ENCODE measurements around the gene SNX7.

The SNX7 gene

DNA sequence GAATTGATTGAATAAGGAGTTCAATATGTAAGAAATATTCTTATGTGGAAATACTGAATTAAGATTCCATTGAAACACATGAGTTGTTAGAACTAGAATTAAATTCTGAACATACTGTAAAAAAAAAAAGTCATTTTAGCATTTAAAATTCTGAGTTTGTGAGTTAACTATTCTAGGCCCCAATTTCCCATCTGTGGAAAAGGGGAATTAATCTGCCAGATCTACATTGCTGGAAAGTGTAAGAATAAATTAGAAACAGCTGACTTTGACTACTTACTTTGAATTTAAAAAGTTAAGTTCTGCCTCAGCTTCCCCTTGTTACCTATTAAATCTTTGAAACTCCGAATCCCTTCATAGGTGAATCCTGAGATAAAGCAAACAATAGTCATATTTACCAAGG, 103.0 kb downstream of the SNX7 start:
- Histone ChIP-seq H3K36me3 (ENCODE audit: insufficient read depth, low read length) (no peaks in the 10 kb centered on the region), H3K9ac (ENCODE audit: insufficient read length) (no peak overlapping the region), H3K9me3 (ENCODE audit: low read depth, low read length) (no peaks in the 10 kb centered on the region), H3K27ac (no peak overlapping the region), H3K4me3 (no peak overlapping the region)
- TF ChIP-seq FOXP2 (optimal IDR thresholded peaks at IDR 0.05; ENCODE audit: control extremely low read depth, extremely low read length, insufficient read depth) (no peak), POLR2AphosphoS5 (IDR thresholded peaks at IDR 0.05; ENCODE audit: borderline replicate concordance, low read depth, low read length) (no peak), EZH2 (IDR thresholded peaks at IDR 0.05) (no peak)
- DNase-seq (ENCODE audit: low read depth, low spot score) = no peak

DNA sequence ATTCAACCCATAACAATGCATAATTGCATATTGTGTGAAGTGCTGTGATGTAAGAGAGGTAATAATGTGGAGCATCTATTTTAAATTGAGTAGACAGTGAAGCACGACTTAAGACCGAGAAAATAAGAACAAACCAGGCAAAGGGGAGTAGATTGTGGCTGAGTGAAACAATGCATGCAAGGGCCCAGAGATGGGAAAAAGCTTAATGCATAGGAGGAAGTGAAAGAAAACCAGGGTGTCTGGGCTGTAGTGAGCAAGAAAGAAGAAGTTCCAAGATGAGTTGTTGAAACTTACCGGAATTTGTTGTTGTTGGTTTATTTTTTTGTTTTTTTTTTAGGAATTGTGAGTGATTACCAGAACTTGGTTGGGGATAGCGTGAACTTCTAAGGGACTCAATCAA, 104.7 kb downstream of the SNX7 start:
- TF ChIP-seq POLR2AphosphoS5 (IDR thresholded peaks at IDR 0.05; ENCODE audit: borderline replicate concordance, low read depth, low read length) (no peak), EZH2 (IDR thresholded peaks at IDR 0.05) (no peak), FOXP2 (optimal IDR thresholded peaks at IDR 0.05; ENCODE audit: control extremely low read depth, extremely low read length, insufficient read depth) (no peak)
- Histone ChIP-seq H3K27ac (no peak overlapping the region), H3K36me3 (ENCODE audit: insufficient read depth, low read length) (no peaks in the 10 kb centered on the region), H3K9ac (ENCODE audit: insufficient read length) (no peak overlapping the region), H3K4me3 (no peak overlapping the region), H3K9me3 (ENCODE audit: low read depth, low read length) (no peaks in the 10 kb centered on the region)
- no peak for DNase-seq (ENCODE audit: low read depth, low spot score)

DNA sequence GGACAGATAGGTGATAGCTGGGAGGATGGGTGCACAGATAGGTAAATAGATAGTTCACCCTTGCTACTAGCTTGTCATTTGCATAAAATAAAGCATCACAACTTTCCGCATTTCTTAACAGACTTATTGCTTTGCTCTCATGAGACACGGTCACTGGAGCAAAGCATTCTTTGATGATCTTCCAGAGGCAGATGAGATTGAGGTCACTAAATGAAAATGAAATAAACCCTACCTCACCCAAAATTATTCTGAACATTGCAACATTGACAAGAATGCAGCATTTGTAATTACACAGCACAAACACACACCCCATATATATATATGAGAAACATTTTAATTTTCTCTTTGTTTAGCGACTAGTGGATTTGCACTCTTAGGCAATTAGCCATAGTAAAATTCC, 107.6 kb downstream of the SNX7 start:
- Histone ChIP-seq H3K9ac (ENCODE audit: insufficient read length) (no peak overlapping the region), H3K4me3 (no peak overlapping the region), H3K36me3 (ENCODE audit: insufficient read depth, low read length) (no peaks in the 10 kb centered on the region), H3K9me3 (ENCODE audit: low read depth, low read length) (no peaks in the 10 kb centered on the region), H3K27ac (no peak overlapping the region)
- TF ChIP-seq POLR2AphosphoS5 (IDR thresholded peaks at IDR 0.05; ENCODE audit: borderline replicate concordance, low read depth, low read length) (no peak), FOXP2 (optimal IDR thresholded peaks at IDR 0.05; ENCODE audit: control extremely low read depth, extremely low read length, insufficient read depth) (no peak), EZH2 (IDR thresholded peaks at IDR 0.05) (no peak)
- DNase-seq (ENCODE audit: low read depth, low spot score) = no peak

DNA sequence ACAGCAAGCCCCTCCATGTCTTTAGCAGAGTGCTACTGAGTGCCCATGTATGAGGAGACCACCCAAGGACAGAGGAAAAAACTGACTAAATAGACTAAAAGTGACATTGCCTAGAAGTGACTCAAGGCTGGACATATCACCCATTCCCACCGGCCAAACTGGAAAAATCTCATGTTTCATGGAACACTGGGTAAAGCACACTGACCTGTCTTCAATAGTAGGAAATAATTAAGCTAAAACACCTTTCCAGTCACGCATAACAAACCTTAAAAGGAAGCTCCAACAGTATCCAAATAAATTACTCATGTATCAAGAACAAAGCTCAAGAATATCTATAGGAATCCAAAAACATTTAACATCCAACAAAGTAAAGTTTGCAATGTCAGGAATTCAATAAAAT, 120.4 kb downstream of the SNX7 start:
- no peak for DNase-seq (ENCODE audit: low read depth, low spot score)
- TF ChIP-seq POLR2AphosphoS5 (IDR thresholded peaks at IDR 0.05; ENCODE audit: borderline replicate concordance, low read depth, low read length) (no peak), EZH2 (IDR thresholded peaks at IDR 0.05) (no peak), FOXP2 (optimal IDR thresholded peaks at IDR 0.05; ENCODE audit: control extremely low read depth, extremely low read length, insufficient read depth) (no peak)
- no peak overlapping the region for H3K9ac ChIP-seq (ENCODE audit: insufficient read length)
- no peak overlapping the region for H3K4me3 ChIP-seq
- H3K36me3 ChIP-seq (ENCODE audit: insufficient read depth, low read length) = no peaks in the 10 kb centered on the region
- H3K9me3 ChIP-seq (ENCODE audit: low read depth, low read length) = no peaks in the 10 kb centered on the region
- no peak overlapping the region for H3K27ac ChIP-seq

DNA sequence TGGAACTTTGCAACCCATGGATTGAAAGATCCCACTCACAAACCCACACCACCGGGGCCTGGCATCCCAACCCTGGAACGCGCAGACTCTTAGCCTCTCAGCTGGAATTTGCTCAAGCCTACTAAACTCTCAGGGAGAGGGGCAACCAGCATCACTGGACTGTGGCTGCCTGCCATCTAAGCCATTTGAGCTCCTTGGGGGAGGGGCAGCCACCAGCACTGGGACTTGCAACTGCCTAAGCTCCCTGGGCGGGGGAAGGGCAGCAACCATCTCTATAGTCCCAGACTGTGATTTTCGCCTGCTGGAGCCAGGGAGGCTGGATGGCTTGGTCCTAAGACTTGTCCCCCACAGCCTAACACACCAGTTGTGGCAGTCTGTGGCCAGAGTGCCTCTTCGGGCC, 122.3 kb downstream of the SNX7 start:
- no peak overlapping the region for H3K4me3 ChIP-seq
- TF ChIP-seq EZH2 (IDR thresholded peaks at IDR 0.05) (no peak), FOXP2 (optimal IDR thresholded peaks at IDR 0.05; ENCODE audit: control extremely low read depth, extremely low read length, insufficient read depth) (no peak), POLR2AphosphoS5 (IDR thresholded peaks at IDR 0.05; ENCODE audit: borderline replicate concordance, low read depth, low read length) (no peak)
- no peak overlapping the region for H3K9ac ChIP-seq (ENCODE audit: insufficient read length)
- DNase-seq (ENCODE audit: low read depth, low spot score) = no peak
- H3K9me3 ChIP-seq (ENCODE audit: low read depth, low read length) = no peaks in the 10 kb centered on the region
- no peak overlapping the region for H3K27ac ChIP-seq
- no peaks in the 10 kb centered on the region for H3K36me3 ChIP-seq (ENCODE audit: insufficient read depth, low read length)

DNA sequence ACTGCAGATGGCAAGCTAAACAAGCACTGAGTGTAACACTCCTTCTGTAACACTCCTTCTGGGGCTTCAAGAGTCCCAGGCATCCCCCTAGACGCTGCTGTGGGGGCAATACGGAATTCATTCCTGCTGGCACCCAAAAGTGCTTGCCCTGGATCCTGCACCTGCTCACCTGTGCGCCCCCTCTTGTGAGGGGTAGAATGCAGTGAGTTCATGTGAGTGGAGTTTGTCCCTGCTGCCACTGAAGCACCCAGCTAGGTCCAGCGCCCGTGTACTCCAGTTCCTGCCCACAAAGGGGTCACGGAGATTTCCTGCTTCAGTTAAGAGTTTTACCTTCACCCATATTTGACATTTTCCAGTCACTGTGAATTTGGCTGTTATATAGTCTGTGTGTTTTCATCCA, 130.0 kb downstream of the SNX7 start:
- H3K27ac ChIP-seq = no peak overlapping the region
- no peaks in the 10 kb centered on the region for H3K36me3 ChIP-seq (ENCODE audit: insufficient read depth, low read length)
- no peak overlapping the region for H3K9ac ChIP-seq (ENCODE audit: insufficient read length)
- H3K4me3 ChIP-seq = no peak overlapping the region
- no peaks in the 10 kb centered on the region for H3K9me3 ChIP-seq (ENCODE audit: low read depth, low read length)
- TF ChIP-seq FOXP2 (optimal IDR thresholded peaks at IDR 0.05; ENCODE audit: control extremely low read depth, extremely low read length, insufficient read depth) = no peak
- no peak for TF ChIP-seq EZH2 (IDR thresholded peaks at IDR 0.05)
- TF ChIP-seq POLR2AphosphoS5 (IDR thresholded peaks at IDR 0.05; ENCODE audit: borderline replicate concordance, low read depth, low read length) = no peak
- no peak for DNase-seq (ENCODE audit: low read depth, low spot score)

DNA sequence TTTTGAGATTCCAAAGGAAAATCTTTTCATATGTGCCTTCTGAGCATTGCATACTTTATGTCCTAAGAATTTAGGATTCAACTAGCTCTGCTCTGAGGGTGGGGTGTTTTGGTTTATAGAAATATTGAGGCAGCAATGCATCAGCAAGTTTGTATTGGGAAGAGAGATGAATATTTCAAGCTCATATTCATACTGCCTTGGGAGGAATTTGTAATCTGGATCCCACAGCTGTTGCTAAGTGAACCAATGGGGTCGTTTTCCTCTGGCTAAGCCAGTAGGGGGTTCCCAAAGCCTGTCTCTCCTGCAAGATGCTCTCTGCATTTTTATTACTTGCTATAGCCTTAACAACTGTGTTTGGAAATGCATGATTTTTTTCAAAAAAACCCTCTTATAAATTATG, 130.6 kb downstream of the SNX7 start:
- TF ChIP-seq POLR2AphosphoS5 (IDR thresholded peaks at IDR 0.05; ENCODE audit: borderline replicate concordance, low read depth, low read length) (no peak), FOXP2 (optimal IDR thresholded peaks at IDR 0.05; ENCODE audit: control extremely low read depth, extremely low read length, insufficient read depth) (no peak), EZH2 (IDR thresholded peaks at IDR 0.05) (no peak)
- no peak overlapping the region for H3K4me3 ChIP-seq

DNA sequence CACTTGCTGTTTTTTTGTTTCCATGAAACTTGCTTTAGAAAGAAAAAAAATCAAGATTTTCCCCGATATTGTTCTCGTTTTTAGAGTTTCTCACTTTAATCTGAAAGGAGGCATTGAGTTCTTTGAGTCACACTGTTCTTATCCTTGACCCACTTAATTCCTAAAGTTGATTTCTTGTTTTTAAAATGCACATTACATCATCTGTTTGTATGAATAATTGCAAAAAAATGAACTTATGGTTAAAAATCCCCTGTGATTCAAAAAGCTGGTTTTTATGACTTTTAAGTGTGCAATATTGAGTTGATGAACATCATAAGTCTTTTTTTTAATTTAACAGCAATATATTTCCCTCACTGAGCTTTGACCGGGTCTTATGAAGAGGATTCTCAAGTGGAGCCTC, 131.6 kb downstream of the SNX7 start:
- no peak overlapping the region for H3K4me3 ChIP-seq
- H3K9ac ChIP-seq (ENCODE audit: insufficient read length) = no peak overlapping the region
- H3K27ac ChIP-seq = no peak overlapping the region
- H3K9me3 ChIP-seq (ENCODE audit: low read depth, low read length) = no peaks in the 10 kb centered on the region
- TF ChIP-seq POLR2AphosphoS5 (IDR thresholded peaks at IDR 0.05; ENCODE audit: borderline replicate concordance, low read depth, low read length) = no peak
- TF ChIP-seq FOXP2 (optimal IDR thresholded peaks at IDR 0.05; ENCODE audit: control extremely low read depth, extremely low read length, insufficient read depth) = no peak
- TF ChIP-seq EZH2 (IDR thresholded peaks at IDR 0.05) = no peak
- no peaks in the 10 kb centered on the region for H3K36me3 ChIP-seq (ENCODE audit: insufficient read depth, low read length)
- DNase-seq (ENCODE audit: low read depth, low spot score) = no peak

More for the DNA sequence above, 130.6 kb downstream of the SNX7 start:
- no peaks in the 10 kb centered on the region for H3K36me3 ChIP-seq (ENCODE audit: insufficient read depth, low read length)
- no peak overlapping the region for H3K27ac ChIP-seq
- no peak overlapping the region for H3K9ac ChIP-seq (ENCODE audit: insufficient read length)
- no peaks in the 10 kb centered on the region for H3K9me3 ChIP-seq (ENCODE audit: low read depth, low read length)
- DNase-seq (ENCODE audit: low read depth, low spot score) = peak; percentile 34

DNA sequence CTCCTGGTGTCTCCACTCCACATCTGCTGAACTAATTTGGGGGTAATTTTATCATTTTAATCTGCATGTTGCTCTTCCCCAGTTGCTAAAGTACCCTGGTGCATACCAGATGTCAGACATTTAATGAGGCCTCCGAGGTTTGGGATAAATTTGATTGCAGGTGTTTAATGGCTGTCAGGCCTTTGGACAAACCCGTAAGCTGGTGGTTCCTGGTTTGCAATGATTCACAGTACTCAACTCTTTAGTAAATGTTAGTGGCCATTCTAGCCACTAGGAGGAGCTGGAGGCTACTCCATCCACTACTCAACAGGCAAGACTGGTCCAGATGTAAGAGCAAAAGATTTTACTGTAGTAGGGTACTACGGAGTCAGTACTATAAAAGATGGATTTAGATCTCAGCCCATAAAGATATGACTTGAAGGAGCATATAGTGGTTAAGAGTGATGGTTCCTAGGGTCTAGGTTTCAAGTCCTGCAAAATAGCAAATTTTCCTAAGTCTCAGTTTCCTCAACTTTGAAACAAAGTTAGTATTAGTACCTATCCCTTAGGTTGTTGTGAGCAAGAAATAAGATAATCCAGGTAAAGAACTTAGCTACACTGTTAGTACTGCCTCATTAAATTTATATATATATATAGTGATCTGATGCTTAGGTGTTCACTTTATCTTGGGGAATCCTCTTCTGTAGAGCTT, 132.8 kb downstream of the SNX7 start:
- TF ChIP-seq EZH2 (IDR thresholded peaks at IDR 0.05) (no peak), FOXP2 (optimal IDR thresholded peaks at IDR 0.05; ENCODE audit: control extremely low read depth, extremely low read length, insufficient read depth) (no peak), POLR2AphosphoS5 (IDR thresholded peaks at IDR 0.05; ENCODE audit: borderline replicate concordance, low read depth, low read length) (no peak)
- H3K36me3 ChIP-seq (ENCODE audit: insufficient read depth, low read length) = no peaks in the 10 kb centered on the region
- H3K27ac ChIP-seq = no peak overlapping the region
- DNase-seq (ENCODE audit: low read depth, low spot score) = peak; percentile 35
- H3K9me3 ChIP-seq (ENCODE audit: low read depth, low read length) = no peaks in the 10 kb centered on the region
- H3K9ac ChIP-seq (ENCODE audit: insufficient read length) = no peak overlapping the region
- no peak overlapping the region for H3K4me3 ChIP-seq

Measured in SK-N-MC (cell line).